HG02759 (cell line): ENCODE data around the gene CBLC.
A peak's percentile ranks its signal among the peaks of the same experiment; 100 is the strongest.
"Not testable (repeated sequence)": the region's sequence is repeated elsewhere in the genome, so short reads cannot be mapped to it uniquely, and the experiment has no call there.

Source experiments
- ATAC-seq: cut with Tn5 transposase; IDR thresholded peaks from one replicate; pipeline ENCODE4 v1.9.1; 2021; ENCODE audit warnings: mild to moderate bottlenecking, moderate library complexity; ENCODE audit not compliant: unreplicated experiment

CBLC gene

GRCh38 chr19:44818466-44819031 lies 40.9 kb downstream of the CBLC start:
- no peak for ATAC-seq

DNA sequence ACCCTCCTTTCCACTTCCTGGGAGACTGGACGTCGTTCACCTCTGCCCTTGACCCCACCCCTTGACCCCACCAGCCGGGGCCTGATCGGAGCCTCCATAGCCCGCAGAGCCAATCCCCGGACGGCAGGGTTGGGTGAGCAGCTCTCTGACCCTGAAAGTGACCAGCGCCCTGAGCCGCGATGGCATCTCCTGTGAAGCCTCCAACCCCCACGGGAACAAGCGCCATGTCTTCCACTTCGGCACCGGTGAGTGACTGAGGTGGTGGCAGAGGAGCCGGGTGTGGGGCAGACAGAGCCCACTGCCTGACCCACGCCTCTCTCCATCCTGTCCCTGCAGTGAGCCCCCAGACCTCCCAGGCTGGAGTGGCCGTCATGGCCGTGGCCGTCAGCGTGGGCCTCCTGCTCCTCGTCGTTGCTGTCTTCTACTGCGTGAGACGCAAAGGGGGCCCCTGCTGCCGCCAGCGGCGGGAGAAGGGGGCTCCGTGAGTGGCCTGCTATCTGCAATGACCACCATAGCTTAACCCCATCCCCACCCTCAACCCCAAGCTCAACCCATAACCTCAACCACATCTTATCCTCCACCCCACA lies 41.6 kb downstream of the CBLC start:
- no peak for ATAC-seq

DNA sequence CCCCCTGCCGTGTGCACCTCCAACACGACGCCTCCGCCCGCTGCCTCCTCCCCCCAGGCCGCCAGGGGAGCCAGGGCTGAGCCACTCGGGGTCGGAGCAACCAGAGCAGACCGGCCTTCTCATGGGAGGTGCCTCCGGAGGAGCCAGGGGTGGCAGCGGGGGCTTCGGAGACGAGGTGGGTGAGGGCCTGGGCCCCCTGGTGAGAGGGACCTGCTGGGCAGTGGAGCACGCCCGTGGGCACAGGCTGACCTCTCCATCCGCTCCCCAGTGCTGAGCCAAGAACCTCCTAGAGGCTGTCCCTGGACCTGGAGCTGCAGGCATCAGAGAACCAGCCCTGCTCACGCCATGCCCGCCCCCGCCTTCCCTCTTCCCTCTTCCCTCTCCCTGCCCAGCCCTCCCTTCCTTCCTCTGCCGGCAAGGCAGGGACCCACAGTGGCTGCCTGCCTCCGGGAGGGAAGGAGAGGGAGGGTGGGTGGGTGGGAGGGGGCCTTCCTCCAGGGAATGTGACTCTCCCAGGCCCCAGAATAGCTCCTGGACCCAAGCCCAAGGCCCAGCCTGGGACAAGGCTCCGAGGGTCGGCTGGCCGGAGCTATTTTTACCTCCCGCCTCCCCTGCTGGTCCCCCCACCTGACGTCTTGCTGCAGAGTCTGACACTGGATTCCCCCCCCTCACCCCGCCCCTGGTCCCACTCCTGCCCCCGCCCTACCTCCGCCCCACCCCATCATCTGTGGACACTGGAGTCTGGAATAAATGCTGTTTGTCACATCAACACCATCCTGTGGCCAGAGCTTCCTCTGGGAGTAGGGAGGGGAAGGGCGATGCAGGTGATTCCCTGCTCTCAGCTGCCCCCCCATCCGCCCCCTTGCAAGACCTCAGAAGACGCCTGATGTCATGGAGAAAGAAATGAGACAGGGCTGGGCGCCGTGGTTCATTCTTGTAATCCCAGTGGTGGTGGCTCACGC lies 43.2 kb downstream of the CBLC start:
- no peak for ATAC-seq

GRCh38 chr19:44822177-44822576 lies 44.5 kb downstream of the CBLC start:
- no peak for ATAC-seq

- ATAC-seq: no peak
These were observed 45.1 kb downstream of the CBLC start for GRCh38 chr19:44822670-44823372.

DNA sequence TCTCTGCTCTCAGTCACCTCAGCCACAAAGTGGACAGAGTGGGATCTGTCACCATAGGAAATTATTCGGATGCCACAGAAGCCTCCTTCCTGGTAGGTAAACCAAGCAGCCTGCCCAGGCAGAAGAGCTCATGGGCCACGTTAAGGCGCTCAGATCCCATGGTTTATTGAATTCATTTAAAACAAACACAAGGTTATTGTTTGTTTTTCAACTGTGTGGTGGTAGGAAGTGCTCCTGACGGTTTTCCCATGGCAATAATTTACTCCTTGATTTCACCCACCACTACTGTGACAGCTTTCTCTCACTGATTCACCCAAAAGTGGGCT lies 45.6 kb downstream of the CBLC start:
- ATAC-seq: no peak

- no peak for ATAC-seq
These were observed 47.1 kb downstream of the CBLC start for GRCh38 chr19:44824761-44825160.

- not testable (repeated sequence) for ATAC-seq
These were observed 55.2 kb downstream of the CBLC start for GRCh38 chr19:44832875-44833274.

DNA sequence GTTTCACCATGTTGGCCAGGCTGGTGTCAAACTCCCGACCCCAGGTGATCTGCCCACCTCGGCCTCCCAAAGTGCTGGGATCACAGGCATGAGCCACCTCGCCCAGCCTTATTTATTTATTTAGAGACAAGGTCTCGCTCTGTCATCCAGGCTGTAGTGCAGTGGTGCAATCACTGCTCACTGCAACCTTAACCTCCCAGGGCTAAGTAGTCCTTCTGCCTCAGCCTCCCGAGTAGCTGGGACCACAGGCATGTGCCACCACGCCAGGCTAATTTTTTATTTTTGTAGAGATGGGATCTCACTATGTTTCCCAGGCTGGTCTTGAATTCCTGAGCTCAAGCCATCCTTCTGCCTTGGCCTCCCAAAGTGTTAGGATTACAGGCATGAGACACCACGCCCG lies 56.7 kb downstream of the CBLC start:
- not testable (repeated sequence) for ATAC-seq

- ATAC-seq: no peak
These were observed 61.6 kb downstream of the CBLC start for GRCh38 chr19:44839276-44839675.

DNA sequence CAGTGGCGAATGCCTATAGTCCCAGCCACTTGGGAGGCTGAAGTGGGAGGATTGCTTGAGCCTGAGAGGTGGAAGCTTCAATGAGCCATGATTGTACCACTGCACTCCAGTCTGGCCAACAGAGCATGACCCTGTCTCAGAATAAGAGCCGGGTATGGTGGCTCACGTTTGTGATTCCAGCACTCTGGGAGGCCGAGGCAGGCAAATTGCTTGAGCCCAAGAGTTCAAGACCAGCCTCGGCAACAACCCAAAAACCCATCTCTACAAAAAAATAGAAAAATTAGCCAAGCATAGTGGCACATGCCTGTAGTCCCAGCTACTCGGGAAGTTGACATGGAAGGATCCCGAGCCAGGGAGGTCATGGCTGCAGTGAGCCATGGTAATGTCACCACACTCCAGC lies 63.1 kb downstream of the CBLC start:
- no peak for ATAC-seq

DNA sequence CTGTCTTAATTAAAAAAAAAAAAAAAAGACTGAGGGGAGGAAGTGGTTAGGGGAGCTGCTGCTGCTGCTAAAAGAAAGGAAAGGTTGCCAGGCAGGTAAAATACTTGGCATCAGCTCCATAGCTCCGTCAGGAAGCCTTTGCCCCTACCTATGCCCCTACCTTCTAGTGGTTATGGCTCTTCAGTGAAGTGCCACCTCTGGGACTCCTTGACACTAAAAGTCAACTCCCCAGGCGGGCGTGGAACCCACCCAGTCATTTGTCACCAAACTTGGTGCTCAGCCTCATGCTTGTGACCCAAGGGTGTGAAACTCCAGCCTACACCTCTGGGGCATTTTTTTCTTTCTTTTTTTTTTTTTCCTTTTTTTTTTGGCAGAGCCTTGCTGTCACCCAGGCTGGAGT lies 63.5 kb downstream of the CBLC start:
- ATAC-seq: no peak

- ATAC-seq: no peak
These were observed 67.6 kb downstream of the CBLC start for GRCh38 chr19:44845286-44845611.

- peak; percentile 41 for ATAC-seq
These were observed 68.1 kb downstream of the CBLC start, which contains the start of gene NECTIN2 for GRCh38 chr19:44845612-44846454. Gene NECTIN2 (plus strand): TSS chr19:44846297. CDS start chr19:44846526, 229 bp downstream.

DNA sequence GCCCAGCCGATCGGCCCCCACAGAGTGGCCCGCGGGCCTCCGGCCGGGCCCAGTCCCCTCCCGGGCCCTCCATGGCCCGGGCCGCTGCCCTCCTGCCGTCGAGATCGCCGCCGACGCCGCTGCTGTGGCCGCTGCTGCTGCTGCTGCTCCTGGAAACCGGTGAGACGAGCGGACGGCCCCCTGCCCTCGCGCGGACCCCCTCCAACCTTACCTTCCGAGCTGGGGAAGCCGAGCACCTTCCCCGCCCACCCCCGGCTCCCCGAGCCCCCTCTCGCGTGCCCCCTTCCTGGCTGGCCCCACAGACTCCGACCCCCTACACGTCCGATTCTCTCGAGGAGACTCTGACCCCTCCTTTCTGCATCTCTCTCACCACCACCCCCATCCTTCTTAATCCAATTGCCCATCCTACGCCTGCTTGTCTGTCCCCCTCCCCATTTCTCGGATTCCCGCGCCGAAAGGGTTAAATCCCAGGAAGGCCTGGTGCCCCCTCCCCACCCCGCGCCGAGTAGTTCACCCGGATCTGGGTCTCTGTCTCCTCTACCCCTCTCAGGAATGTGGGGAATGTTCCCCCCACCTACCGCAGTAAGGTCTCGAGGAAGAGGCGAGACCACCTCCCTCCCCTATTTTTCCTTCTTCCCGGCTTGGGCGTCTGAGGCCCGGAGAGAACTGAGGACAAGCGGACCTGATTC lies 68.9 kb downstream of the CBLC start:
- no peak for ATAC-seq

GRCh38 chr19:44847144-44848035 lies 69.7 kb downstream of the CBLC start:
- ATAC-seq: no peak

- ATAC-seq: no peak
These were observed 70.5 kb downstream of the CBLC start for GRCh38 chr19:44848036-44848811.

- no peak for ATAC-seq
These were observed 71.2 kb downstream of the CBLC start for GRCh38 chr19:44848812-44849447.
